HFF-Myc (cell line): Measurements from ENCODE around the gene ACTN4.

ENCODE experiments used
- DNase-seq: peaks from one replicate; pipeline ENCODE4 v3.0.0-alpha.2; 2011; ENCODE audit warnings: low read depth; ENCODE audit errors: extremely low read depth
- H3K4me3 ChIP-seq: replicated peaks from 2 replicates; pipeline ENCODE4 v1.5.1; 2011; ENCODE audit warnings: low read depth, mild to moderate bottlenecking, control low read depth, low read length
- TF ChIP-seq, protein P1 (sequence below): IDR thresholded peaks from 2 replicates; pipeline ENCODE4 v1.5.1; 2012; ENCODE audit warnings: mild to moderate bottlenecking, low read depth, low read length, control low read depth; ENCODE audit errors: missing control alignments

The ACTN4 gene

GRCh38 chr19:38774181-38774950 is 126.9 kb downstream of the ACTN4 start:
- no peak overlapping the region for H3K4me3 ChIP-seq
- no peak for DNase-seq
- TF ChIP-seq, protein P1, sequence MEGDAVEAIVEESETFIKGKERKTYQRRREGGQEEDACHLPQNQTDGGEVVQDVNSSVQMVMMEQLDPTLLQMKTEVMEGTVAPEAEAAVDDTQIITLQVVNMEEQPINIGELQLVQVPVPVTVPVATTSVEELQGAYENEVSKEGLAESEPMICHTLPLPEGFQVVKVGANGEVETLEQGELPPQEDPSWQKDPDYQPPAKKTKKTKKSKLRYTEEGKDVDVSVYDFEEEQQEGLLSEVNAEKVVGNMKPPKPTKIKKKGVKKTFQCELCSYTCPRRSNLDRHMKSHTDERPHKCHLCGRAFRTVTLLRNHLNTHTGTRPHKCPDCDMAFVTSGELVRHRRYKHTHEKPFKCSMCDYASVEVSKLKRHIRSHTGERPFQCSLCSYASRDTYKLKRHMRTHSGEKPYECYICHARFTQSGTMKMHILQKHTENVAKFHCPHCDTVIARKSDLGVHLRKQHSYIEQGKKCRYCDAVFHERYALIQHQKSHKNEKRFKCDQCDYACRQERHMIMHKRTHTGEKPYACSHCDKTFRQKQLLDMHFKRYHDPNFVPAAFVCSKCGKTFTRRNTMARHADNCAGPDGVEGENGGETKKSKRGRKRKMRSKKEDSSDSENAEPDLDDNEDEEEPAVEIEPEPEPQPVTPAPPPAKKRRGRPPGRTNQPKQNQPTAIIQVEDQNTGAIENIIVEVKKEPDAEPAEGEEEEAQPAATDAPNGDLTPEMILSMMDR = no peak

GRCh38 chr19:38778733-38779132 is 131.3 kb downstream of the ACTN4 start:
- TF ChIP-seq, protein P1 = no peak
- no peak for DNase-seq
- no peak overlapping the region for H3K4me3 ChIP-seq

GRCh38 chr19:38780443-38780842 is 133.0 kb downstream of the ACTN4 start:
- no peak for DNase-seq
- TF ChIP-seq, protein P1 = no peak
- no peak overlapping the region for H3K4me3 ChIP-seq

DNA sequence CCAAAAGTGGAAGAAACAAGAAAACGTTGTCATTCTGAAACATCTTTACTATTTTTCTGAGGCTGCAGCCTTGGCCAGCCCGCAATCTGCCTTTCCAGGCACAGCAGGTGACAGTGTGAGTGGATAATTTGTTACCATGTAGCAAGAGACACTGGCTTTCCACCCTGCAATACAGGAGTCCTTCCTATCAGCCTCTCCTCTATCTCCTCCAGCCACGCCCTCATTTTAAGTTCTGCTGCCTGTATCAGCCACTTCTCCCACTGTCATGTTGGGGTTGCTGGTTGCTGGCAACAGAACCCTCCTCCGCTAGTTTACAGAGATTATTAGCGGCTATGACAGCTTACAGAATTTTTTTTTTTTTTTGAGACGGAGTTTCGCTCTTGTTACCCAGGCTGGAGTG is 133.6 kb downstream of the ACTN4 start:
- no peak overlapping the region for H3K4me3 ChIP-seq
- TF ChIP-seq, protein P1 = no peak
- DNase-seq = no peak
